HG02840 (cell line): ENCODE data around the gene VWC2L.

Experiments used
- ATAC-seq: cut with Tn5 transposase; IDR thresholded peaks from one replicate; pipeline ENCODE4 v1.9.1; 2021; ENCODE audit warnings: mild to moderate bottlenecking, moderate library complexity, moderate number of reproducible peaks; ENCODE audit not compliant: unreplicated experiment, low FRiP score

The VWC2L gene

DNA sequence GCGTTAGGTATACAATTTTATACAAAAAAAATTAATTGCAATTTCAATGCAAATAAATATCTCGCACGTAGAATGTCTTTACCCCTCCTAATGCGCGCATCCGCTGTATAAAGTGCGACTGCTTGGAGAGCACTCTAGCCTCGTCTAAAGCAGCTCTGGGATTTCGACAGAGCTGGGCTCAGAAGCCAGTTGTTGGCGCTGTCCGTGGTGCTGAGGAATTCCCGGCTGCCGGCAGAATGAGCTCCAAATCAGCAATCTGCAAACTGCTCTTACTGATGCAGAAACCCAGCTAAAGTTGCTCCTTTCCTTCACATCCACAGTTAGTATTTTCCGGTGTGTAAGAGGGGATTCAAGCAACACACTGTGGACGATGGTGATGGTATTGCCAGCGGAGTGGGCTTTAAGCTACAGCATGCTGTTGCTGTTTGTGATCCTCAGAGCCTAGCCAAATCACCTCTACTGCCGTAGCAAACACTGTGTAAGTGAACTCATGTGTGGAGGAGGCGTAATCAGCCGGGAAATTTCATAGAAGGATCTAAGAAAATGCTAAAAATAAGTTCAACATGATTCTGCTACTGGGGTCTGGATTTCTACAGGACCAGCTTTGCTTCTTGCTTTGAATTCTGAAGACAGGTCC, at the start of gene VWC2L:
Gene VWC2L (plus strand): TSS at position 137 of the 637 bp plus-strand sequence. CDS start 3,140 bp downstream, outside the sequence.
- ATAC-seq, result no peak

DNA sequence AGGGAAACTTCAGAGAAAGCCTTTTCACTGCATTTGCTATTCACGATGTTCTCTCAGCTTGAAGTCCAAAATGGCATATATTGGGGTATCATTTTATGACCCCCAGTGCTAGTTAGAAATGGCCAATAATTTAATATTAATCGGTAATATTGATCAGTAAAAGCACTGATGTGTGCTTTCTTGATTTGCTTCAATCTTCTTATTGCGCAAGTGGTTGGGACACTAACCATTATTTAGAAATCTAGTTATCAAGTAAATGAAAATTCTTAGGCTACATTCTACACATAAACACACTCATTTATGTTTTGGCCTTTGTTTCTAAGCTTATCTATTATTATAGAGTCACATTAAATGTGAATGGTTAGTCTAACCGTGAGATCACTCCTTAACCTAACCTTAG, 49.7 kb upstream of the VWC2L start:
- no peak for ATAC-seq

DNA sequence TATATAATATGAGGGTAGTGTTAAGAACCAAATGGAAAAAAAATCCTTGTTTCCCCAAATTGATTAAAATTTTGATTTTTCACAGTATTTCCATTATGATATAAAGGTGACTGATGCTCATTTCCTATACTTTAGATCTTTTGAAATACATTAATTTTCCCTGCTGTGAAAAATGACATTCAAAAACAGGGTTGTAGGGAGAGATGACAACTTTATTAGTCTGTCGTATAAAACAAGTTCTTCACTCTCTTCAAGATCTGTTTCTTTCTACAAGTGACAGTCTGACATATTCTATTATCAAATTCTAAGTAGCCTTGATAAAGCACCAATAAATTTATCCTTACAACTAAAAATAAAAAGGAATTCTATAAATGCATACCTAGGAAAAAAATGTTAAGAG, 45.3 kb upstream of the VWC2L start:
- ATAC-seq, result no peak

DNA sequence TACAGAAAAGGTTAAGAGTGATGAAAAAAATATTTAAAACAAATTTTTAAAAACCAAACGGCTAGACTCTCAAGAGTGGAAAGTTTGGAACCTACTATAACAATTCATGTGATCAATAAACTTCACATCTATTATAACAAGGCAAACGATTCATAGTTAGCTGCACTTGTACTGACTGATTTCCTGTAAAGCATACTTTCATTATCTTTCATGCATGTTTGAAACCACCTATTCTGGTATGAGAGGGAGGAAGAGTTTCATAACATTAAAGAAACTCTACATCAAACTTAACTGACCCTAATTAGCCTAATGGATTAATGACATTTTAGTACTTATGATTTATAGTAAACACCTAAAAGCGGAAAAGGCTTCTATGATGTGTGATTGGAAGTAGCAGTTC, 43.7 kb upstream of the VWC2L start:
- ATAC-seq, result no peak

DNA sequence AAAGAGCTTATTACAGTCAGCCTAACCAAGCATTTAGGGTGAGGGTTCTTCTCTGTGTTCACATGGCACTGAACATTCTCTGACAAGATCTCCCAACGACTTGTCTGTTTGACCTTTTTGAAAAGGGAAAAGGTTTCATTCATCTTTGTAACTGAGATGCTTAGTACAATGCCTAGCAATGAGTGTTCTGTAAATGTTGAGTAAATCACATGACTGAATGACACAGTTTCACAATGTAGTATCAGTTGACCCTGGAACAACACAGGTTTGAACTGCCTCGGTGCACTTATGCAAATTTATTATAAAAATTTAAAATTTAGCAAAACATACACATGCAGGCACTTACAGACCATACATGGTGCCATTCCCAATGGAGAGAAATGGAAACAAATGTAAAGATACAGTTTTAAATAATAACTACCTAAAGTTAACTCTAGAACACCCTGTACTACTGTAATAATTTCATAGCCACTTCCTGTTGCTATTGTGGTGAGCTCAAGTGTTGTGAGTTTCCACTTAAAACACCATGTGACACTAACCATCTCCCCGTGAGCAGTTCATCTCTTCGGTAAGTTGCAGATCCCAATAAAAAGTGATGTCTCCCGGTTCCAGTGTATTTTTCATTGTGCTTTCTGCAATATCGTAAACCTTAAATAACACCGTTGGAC, 34.1 kb upstream of the VWC2L start:
- ATAC-seq, result no peak

DNA sequence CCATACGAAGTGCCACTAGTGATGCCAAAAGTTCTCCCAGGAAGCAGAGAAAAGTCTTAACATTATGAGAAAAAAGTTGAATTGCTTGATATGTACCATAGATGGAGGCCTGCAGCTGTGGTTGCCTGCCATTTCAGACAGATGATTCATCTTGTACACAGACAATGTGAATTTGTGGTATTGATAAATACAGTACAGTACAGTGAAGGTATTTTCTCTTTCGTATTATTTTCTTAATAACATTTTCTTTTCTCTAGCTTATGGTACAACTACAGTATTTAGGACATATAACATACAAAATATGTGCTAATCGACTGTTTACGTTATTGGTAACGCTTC, 33.6 kb upstream of the VWC2L start:
- ATAC-seq, result no peak

DNA sequence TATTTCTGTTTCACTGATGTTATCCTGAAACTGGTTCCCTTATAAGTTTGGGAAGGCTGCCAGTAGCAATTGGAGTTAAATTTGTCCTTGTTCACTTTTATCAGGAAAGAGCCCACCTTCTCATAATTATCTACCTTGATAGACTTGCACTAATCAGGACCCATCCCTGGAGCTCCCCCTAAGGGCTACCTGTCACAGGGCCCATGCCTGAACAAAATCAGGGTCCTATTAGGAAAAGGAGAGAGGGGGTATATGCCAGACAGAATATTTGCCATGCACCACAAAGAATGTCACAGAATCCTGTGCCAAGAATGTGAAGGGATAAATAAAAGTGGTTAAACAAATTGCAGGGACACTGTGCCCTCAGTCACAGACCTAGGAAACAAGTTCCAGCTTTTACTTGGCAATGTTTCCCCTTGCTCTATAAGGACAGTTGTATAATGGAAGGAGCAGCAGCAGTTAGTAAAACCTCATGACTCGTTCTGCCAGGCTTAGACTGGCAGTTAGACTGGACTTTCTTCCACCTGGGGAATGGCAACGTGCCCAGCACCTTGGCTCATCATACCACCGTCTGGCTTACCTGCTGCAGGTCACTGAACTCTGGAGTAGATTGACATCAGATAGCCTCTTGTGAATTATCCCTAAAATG, 32.3 kb upstream of the VWC2L start:
- no peak for ATAC-seq

DNA sequence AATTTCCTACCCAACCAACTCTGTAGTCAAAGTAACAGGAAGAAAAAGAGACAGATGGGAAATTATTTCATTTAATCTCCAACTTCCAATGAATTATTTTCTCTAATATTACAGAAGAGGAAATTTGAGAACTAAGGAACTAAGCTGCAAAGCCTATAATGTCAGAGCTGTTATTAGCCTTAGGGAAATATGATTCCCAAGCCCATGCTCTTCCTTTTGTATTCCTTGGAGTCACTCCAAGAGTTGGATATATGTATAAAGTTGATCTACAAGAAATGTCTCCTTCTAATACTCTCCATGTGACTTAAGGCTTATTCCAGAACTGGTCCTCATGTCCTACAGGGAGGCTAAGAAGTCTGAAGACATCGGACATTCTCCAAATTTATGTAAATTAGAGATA, 31.6 kb upstream of the VWC2L start:
- ATAC-seq, result no peak

DNA sequence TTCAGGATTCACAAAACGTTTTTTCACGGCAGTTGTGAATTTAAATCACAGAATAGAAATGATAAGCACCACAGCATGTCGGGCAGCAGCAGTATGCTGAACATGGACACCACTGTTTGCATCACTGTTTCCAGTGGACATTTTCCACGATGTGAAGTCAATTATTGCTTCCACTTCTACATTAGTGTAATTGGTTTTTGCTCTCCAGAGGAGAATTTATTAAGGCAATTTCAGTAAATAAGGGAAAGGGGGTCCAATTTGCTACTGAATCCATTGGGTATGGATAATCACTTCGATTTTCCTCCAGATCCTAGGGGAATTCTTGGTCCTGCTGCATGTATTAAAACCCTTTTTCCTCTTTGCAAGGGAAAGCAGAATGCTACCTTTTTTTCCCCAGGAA, 30.2 kb upstream of the VWC2L start:
- no peak for ATAC-seq

DNA sequence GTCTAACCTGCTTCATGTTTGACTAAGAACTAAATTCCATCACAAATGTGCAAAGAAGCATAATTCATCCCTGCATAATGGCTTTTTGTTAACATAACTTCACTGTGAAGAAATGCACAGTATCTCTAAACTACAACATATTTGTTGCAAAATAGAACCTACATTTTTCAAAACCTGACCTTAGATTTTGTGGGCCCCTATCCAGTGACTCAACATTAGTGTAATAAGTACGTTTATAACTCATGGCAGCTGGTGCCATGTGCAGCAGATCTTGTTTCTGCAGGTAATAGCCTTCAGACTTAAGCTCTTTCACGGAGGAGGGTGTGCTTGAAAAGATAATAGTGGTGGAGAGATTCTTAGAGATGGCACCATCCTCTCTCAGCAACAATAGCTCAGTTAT, 28.6 kb upstream of the VWC2L start:
- no peak for ATAC-seq

DNA sequence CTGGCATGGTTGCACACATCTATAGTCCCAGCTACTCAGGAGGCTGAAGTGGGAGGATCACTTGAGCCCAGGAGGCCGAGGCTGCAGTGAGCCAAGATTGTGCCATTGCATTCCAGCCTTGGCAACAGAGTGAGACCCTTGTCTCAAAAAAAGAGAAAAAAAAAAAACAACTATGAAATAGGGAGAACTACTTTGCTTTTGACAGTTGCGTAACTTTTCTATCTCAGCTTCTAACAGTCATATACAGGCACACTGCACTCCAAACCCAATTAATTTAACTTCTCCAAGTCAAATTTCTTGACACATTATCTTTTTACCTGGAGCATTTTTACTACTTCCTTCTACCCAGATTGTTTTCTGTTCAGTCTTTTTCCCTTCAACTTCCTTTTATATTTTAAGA, 24.1 kb upstream of the VWC2L start:
- no peak for ATAC-seq

DNA sequence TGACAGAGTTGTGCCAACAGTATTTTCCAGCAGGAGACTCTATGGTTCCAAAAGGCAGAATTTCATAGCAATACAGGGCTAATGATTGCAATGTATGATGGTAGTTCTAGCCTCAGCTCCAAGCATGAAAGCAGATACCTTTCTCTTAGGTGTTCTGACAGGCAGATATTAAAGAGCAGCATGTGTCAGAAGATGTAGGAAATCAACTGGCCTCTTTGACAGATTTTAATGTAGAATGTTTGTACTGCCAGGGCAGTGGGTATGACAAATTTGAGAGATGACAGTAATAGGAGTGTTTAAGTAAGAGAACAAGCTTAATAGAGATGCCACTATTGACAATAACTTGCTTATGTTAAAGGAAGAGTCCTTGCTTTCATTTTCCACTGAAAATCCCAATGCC, 21.5 kb upstream of the VWC2L start:
- ATAC-seq, result no peak

DNA sequence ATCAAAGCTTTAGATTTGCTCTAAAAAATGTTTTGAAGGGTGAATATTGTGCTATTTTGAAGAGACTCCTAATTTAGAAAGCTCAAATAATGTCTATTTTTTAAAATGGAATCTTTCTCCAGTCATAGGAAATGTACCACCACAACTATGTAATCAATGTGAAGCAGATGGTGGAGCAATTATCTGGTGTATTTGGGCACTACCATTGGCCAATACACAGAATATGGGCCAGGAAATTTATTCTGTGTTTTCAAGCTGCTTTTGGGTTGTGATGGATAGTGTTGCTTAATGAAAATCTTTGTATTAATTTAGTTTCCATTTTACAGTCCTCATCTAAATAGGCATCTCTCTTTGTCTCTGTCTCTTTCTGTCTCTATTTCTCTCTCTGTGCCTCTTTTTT, 17.1 kb upstream of the VWC2L start:
- no peak for ATAC-seq

DNA sequence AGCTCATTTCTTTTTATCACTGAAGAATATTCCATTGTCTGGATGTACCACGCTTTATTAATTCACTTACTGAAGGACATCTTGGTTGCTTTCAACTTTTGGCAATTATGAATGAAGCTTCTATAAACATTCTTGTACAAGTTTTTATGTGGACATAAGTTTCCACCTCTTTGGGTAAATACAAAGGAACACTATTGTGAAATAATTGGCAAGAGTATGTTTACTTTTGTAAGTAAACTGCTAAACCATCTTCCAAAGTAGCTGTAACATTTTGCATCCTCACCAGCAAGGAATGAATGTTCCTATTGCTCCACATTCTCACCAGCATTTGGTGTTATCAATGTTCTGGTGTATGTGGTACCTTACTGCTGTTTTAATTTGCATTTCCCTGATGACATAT, 15.8 kb upstream of the VWC2L start:
- no peak for ATAC-seq

DNA sequence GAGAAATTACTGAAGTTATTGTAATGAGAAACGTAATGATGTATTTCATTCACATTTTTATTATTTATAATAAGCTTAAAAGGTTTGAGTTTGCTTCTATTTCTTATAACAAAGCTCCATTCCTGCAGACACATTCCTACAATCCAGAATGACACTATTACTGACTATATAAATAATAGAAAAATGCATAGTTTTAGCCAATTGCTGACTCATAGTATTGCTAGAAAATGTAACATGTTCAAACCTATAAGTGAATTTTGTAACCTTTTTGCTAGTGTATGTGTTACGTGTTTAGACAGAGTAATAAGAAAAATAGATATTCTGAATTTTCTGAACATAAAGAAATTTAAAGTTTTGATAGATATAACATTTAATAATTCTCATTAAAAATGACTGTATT, 9.3 kb upstream of the VWC2L start:
- no peak for ATAC-seq

DNA sequence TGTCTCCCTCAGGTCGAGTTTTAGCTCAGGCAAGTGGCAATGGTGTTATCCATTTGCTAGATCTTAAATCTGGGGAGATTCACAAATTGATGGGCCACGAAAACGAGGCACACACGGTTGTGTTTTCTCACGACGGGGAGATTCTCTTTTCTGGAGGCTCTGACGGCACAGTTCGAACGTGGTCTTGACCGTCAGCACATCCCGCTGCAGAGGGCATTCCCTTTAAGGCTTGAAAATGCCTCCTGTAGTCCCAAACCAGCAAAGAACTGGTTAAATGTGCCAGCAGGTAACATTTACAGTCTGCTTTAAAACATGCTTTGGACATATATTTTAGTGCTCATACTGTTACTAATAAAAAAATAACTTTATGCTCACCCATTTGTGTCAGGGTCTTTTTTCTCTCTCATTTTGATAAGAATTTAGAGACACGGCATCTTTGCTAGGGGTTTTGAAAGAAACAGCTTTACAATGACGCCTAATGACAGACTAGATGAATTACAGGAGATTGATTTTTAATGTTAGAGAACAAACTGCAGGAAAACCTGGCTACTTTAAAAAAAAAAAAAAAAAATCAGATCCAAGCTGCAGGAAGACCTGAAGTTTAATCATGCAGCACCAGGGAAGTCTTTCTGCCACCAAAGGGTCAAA, 602 bp upstream of the VWC2L start:
- no peak for ATAC-seq

DNA sequence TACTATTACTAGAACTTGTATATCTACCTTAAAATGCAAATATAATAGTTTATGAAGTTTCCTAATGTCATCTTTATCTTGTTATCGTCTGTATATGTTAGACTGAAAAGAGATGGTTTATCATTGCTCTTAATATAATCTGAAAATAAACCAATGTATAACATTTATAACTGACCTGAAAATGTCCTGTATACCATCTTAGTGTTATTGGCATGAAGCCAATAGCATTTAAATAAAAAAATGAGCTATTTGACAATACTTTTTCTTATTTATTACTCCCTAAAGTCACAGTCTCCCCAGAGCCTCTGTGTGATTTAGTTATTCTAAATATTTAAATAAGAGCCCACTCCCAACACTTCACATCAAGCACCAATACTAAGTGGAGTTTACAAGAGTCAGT, 1.8 kb downstream of the VWC2L start:
- ATAC-seq, result no peak

DNA sequence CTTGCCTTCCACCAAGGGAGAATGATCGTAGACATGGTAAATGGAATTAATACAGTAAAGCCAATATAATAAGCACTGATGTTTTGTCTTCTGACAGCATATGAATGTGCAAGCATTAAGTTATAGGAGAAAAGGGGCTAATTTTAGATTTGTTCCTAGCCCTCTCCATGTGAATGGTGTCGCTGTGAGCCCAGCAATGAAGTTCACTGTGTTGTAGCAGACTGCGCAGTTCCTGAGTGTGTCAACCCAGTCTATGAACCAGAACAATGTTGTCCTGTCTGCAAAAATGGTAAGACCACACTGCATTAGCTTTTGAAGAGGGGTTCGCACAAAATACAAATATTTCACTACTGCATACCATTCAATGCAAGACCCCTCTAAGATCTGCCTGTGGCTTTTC, 25.6 kb downstream of the VWC2L start:
- no peak for ATAC-seq

DNA sequence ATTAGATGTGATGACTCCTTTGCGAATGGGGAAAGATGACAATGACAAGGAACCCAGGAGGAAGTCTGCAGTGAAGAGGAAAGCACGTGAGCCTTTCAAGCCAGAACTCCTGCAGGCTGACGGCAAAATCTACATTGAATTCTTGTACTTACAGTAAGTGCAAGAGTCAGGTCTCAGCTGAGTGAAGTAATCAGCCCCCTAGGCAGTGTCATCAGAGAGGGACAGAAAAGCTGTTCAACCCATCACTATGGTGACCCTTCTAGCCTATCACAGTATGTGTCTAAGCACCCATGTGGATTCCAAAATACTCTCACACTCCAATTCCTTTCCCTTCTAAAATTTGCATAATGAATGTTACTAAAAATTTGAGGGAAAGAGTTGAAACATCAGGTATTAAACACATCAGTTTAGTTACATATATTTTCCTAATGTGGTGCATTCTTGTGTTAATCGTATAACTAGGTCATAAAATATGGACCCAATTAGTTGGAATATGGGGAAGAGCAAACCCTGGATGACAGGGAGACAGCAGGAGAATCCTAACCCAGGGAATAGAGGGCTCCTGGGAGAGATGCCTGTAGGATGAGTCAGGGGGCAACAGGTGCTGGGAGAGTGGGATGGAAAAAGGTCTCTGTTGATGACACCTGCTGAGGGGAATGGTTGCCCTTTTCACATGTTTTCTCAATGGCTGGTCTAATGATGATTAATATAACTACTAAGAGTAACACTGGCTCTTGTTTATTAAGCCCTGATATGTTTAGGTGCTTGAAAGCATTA, 39.5 kb downstream of the VWC2L start:
- ATAC-seq, result no peak

DNA sequence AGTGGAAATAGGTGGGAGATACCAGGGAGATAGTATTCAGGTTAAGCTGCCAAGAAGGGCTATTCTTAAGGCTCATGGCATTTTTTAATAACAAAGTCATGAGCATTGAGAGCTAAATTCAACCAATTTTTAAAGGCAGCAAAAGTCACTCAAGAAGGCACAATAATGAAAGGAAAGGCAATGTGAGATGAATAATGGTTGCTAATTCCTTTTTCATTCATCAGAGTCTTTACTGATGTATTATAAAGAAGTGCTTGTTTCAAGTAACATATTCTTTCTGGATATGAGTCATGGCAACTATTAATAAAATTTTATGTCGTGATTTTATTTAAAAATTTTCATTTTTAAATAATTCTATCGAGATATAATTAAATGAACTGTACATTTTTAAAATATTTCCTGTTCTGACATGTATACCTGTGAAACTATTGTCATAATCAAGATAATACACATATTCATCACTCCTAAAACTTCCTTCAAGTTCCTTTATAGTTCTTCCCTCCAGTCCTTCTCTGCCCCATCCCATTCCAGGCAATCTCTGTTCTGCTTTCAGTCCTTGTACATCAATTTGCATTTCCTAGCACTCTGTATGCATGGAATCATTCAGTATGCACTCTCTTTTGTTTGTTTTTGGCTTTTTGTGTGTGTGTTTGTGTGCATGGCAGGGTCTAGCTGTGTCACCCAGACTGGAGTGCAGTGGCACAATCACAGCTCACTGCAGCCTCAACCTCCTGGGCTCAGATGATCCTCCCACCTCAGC, 40.8 kb downstream of the VWC2L start:
- ATAC-seq, result no peak
